GM12878 (cell line): ENCODE data around the gene RHEX. TPM values are rescaled to one million over a fixed set of nuclear protein-coding genes. Genes with fewer than 3 reads are reported as not detected.
"Not testable (repeated sequence)": the region's sequence is repeated elsewhere in the genome, so short reads cannot be mapped to it uniquely, and the experiment has no call there.

Source experiments
- ATAC-seq: fragments of 200-7000 bp; cut with Tn5 transposase; 3 replicates; pipeline ENCODE4 v1.9.1; 2020; ENCODE audit warnings: mild to moderate bottlenecking, moderate library complexity
- BruUV-seq: library from RNA; stranded (reverse); fragments of 400-500 nt; replicated peaks from 2 replicates; lab custom pipeline; 2021; lab: Mats Ljungman, UMichigan
- CTCF ChIA-PET: fragments of 300-600 bp; sonication (Branson Sonifier 250); formaldehyde crosslinking; extraction: SDS; loops from one replicate; lab custom pipeline; 2021; ENCODE audit warnings: inconsistent platforms; lab: Yijun Ruan, JAX
- POLR2A ChIA-PET: fragments of 350-600 bp; formaldehyde crosslinking; extraction: SDS; loops from one replicate; lab custom pipeline; 2021; ENCODE audit warnings: inconsistent platforms; lab: Charles Lee
- RAD21 ChIA-PET: fragments of 300-600 bp; sonication (Branson Sonifier 250); formaldehyde crosslinking; loops from one replicate; lab custom pipeline; 2023; ENCODE audit warnings: antibody characterized with exemption; ENCODE audit not compliant: unreplicated experiment; lab: Charles Lee
- SMC1A ChIA-PET: fragments of 300-600 bp; sonication (Branson Sonifier 250); formaldehyde crosslinking; loops from one replicate; lab custom pipeline; 2023; ENCODE audit not compliant: unreplicated experiment, uncharacterized antibody; lab: Charles Lee
- DNase-seq: peaks from one replicate; pipeline ENCODE4 v3.0.0-alpha.2; 2011; ENCODE audit warnings: low read depth, low spot score
- FAIRE-seq: peaks from 3 replicates; lab custom pipeline; 2011; peaks lifted over from hg19 to GRCh38; lab: Jason Lieb, UNC
- H2AFZ ChIP-seq: 2 replicates; pipeline ENCODE4 v1.6.0; 2011; ENCODE audit warnings: low read depth, low read length, control low read depth; ENCODE audit not compliant: control insufficient read depth
- H3K27ac ChIP-seq: 2 replicates; pipeline ENCODE4 v1.5.1; 2011; ENCODE audit warnings: control low read depth; ENCODE audit not compliant: control insufficient read depth, insufficient read depth
- H3K27me3 ChIP-seq, 2 experiments: replicated peaks in 1 of 2; 2 replicates each; pipeline versions ENCODE4 v1.6.0 to v1.6.1; 2011; ENCODE audit warnings: low read length in 1 of 2; ENCODE audit not compliant: control insufficient read depth in 2 of 2, insufficient read depth in 2 of 2
- H3K36me3 ChIP-seq, 2 experiments: 2 replicates each; pipeline ENCODE4 v1.5.1; 2011; ENCODE audit warnings: low read length in 1 of 2; ENCODE audit not compliant: control insufficient read depth in 2 of 2, insufficient read depth in 2 of 2
- H3K4me1 ChIP-seq: 2 replicates; pipeline ENCODE4 v1.6.1; 2011; ENCODE audit warnings: mild to moderate bottlenecking, low read length, moderate library complexity, mixed read lengths; ENCODE audit not compliant: control insufficient read depth, insufficient read depth
- H3K4me2 ChIP-seq: 2 replicates; pipeline ENCODE4 v1.6.0; 2011; ENCODE audit warnings: control low read depth; ENCODE audit not compliant: control insufficient read depth, insufficient read depth
- H3K4me3 ChIP-seq: fragments of 200-600 bp; sonication (generic); 2 replicates; pipeline ENCODE4 v1.5.1; 2016
- H3K79me2 ChIP-seq: 2 replicates; pipeline ENCODE4 v1.6.0; 2011; ENCODE audit warnings: low read length; ENCODE audit not compliant: control insufficient read depth, insufficient read depth
- H3K9ac ChIP-seq: 2 replicates; pipeline ENCODE4 v1.8.0; 2011; ENCODE audit warnings: low read length, control low read depth, mixed read lengths; ENCODE audit not compliant: control insufficient read depth, insufficient read depth
- H3K9me3 ChIP-seq: replicated peaks from 3 replicates; pipeline ENCODE4 v1.5.1; 2011; ENCODE audit warnings: mild to moderate bottlenecking, low read length; ENCODE audit not compliant: control insufficient read depth, insufficient read depth
- H4K20me1 ChIP-seq: 2 replicates; pipeline ENCODE4 v1.6.0; 2011; ENCODE audit not compliant: control insufficient read depth, insufficient read depth
- MEF2B ChIP-seq: fragments of 450-650 bp; IDR thresholded peaks from 2 replicates; pipeline ENCODE4 v1.6.1; 2018; ENCODE audit warnings: mild to moderate bottlenecking, moderate library complexity; ENCODE audit not compliant: partially characterized antibody, poor library complexity, severe bottlenecking
- RELB ChIP-seq: fragments of 450-650 bp; IDR thresholded peaks from 2 replicates; pipeline ENCODE4 v1.6.1; 2017; ENCODE audit warnings: low read depth, mild to moderate bottlenecking, moderate library complexity
- WGBS: methylation state at CpG from one replicate; pipeline ENCODE4 v1.1.6; 2016; ENCODE audit warnings: low lambda C conversion rate; ENCODE audit not compliant: insufficient replicate concordance, insufficient coverage; ENCODE audit errors: missing lambda C conversion rate; 5-methylcytosine and 5-hydroxymethylcytosine counted together
- in situ Hi-C: fragments of 300-500 bp; cut with MboI; formaldehyde crosslinking; loops from 9 replicates; pipeline ENCODE4 v1.14.3; 2018; ENCODE audit warnings: mixed read lengths
- intact Hi-C: fragments of 100-400 bp; cut with micrococcal nuclease; formaldehyde crosslinking; loops from one replicate; pipeline ENCODE4 v1.14.2; 2022; ENCODE audit not compliant: unreplicated experiment
- polyA plus RNA-seq, 11 experiments: library from polyadenylated mRNA; depleted of rRNA in 4 of 11; unstranded in 6 of 11; stranded (reverse) in 5 of 11; fragments of >200 nt; fragmentation: Nextera tagmentation in 4 of 11; fragmentation: Illumina TruSeq in 1 of 11; extraction: Ambion mirVana in 4 of 11; extraction: Trizol in 1 of 11; gene quantifications; 1 replicate in 1 of 11; 2 replicates in 10 of 11; pipeline versions ENCODE4 v1.2.1 to v1.2.3, GENCODE V29; 2011 to 2016; ENCODE audit warnings: inconsistent platforms in 2 of 11, missing spikeins in 2 of 11, low read depth in 1 of 11
- total RNA-seq, 4 experiments: library from RNA; depleted of rRNA in 3 of 4; stranded (reverse); fragments of >200 nt in 3 of 4; fragmentation: Illumina TruSeq in 1 of 4; extraction: Trizol in 1 of 4; gene quantifications; 2 replicates each; pipeline versions ENCODE4 v1.2.1 to v1.2.3, GENCODE V29; 2013 to 2021
- TF ChIP-seq, protein P1 (sequence below): fragments of 450-650 bp; IDR thresholded peaks from 2 replicates; pipeline ENCODE4 v1.6.1; 2016; ENCODE audit warnings: mild to moderate bottlenecking
- TF ChIP-seq, protein P2 (sequence below): fragments of 450-650 bp; IDR thresholded peaks from 2 replicates; pipeline ENCODE4 v1.6.1; 2017; ENCODE audit warnings: mild to moderate bottlenecking, moderate library complexity

Gene RHEX
- total and polyA plus RNA-seq, 10 of the 15 experiments (the other 5 are each of a cell fraction or from before 2014, with no cell fraction given), result 2.4 to 11.4 (median 5.7) TPM

- ChIA-PET CTCF (interaction anchor here (0.6 to 6.1 kb wide), 4 partner anchors 14 to 445 kb away, joined by 3 to 44 read pairs (median 12); no protein-coding TSS in a partner anchor), RAD21 (interaction anchor here (1.8 to 2.4 kb wide), 3 partner anchors 15 to 48 kb away, joined by 6 to 9 read pairs (median 6); no protein-coding TSS in a partner anchor), POLR2A (interaction anchor here (0.7 kb wide), 1 partner anchor 14 kb away, joined by 5 read pairs; no protein-coding TSS in a partner anchor), SMC1A (interaction anchor here (1.2 to 7.1 kb wide), 7 partner anchors 12 to 48 kb away, joined by 4 to 63 read pairs (median 13); no protein-coding TSS in a partner anchor)
- Histone ChIP-seq H3K27ac (peak overlapping the region; percentile 37; the same call in 1 of the 2 replicates), H3K4me3 (peak overlapping the region; percentile 49; the same call in 1 of the 2 replicates), H3K4me1 (peaks cover 10% of the 10 kb centered on the region), H3K4me2 (peak overlapping the region; percentile 28), H3K79me2 (peaks cover 53% of the 10 kb centered on the region), H3K36me3 (peaks cover 21 to 36% of the 10 kb centered on the region in 2 experiments)
- TF ChIP-seq MEF2B (peak; percentile 41), RELB (peak; percentile 44; the same call in 1 of the 2 replicates)
- TF ChIP-seq, protein P1, sequence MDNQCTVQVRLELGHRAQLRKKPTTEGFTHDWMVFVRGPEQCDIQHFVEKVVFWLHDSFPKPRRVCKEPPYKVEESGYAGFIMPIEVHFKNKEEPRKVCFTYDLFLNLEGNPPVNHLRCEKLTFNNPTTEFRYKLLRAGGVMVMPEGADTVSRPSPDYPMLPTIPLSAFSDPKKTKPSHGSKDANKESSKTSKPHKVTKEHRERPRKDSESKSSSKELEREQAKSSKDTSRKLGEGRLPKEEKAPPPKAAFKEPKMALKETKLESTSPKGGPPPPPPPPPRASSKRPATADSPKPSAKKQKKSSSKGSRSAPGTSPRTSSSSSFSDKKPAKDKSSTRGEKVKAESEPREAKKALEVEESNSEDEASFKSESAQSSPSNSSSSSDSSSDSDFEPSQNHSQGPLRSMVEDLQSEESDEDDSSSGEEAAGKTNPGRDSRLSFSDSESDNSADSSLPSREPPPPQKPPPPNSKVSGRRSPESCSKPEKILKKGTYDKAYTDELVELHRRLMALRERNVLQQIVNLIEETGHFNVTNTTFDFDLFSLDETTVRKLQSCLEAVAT, result peak; percentile 36; the same call in 1 of the 2 replicates
- TF ChIP-seq, protein P2, sequence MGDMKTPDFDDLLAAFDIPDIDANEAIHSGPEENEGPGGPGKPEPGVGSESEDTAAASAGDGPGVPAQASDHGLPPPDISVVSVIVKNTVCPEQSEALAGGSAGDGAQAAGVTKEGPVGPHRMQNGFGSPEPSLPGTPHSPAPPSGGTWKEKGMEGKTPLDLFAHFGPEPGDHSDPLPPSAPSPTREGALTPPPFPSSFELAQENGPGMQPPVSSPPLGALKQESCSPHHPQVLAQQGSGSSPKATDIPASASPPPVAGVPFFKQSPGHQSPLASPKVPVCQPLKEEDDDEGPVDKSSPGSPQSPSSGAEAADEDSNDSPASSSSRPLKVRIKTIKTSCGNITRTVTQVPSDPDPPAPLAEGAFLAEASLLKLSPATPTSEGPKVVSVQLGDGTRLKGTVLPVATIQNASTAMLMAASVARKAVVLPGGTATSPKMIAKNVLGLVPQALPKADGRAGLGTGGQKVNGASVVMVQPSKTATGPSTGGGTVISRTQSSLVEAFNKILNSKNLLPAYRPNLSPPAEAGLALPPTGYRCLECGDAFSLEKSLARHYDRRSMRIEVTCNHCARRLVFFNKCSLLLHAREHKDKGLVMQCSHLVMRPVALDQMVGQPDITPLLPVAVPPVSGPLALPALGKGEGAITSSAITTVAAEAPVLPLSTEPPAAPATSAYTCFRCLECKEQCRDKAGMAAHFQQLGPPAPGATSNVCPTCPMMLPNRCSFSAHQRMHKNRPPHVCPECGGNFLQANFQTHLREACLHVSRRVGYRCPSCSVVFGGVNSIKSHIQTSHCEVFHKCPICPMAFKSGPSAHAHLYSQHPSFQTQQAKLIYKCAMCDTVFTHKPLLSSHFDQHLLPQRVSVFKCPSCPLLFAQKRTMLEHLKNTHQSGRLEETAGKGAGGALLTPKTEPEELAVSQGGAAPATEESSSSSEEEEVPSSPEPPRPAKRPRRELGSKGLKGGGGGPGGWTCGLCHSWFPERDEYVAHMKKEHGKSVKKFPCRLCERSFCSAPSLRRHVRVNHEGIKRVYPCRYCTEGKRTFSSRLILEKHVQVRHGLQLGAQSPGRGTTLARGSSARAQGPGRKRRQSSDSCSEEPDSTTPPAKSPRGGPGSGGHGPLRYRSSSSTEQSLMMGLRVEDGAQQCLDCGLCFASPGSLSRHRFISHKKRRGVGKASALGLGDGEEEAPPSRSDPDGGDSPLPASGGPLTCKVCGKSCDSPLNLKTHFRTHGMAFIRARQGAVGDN, result 0 out of 2 replicates have a peak, but pooled peaks have one; percentile 61
- not testable (repeated sequence) for H2AFZ ChIP-seq, DNase-seq, BruUV-seq, H3K27me3 ChIP-seq, H3K9me3 ChIP-seq, FAIRE-seq, H3K9ac ChIP-seq, H4K20me1 ChIP-seq
- WGBS, result 48% methylated on average over 6 of the region's 9 CpGs
- intact Hi-C loops, result loop anchor here (1.0 to 10.0 kb wide), 4 partner anchors 9 to 1544 kb away; partner anchors contain the start of genes ELK4 and MDM4
- in situ Hi-C loops, result loop anchor here (10.0 kb wide), 1 partner anchor 726 kb away; no protein-coding TSS in a partner anchor
- peak; percentile 31 for ATAC-seq
Observed at GRCh38 chr1:206058289-206058926, 5.4 kb downstream of the RHEX start.
